GM21381 (cell line): ENCODE data around the gene NETO1.

Experiments used
- ATAC-seq: cut with Tn5 transposase; IDR thresholded peaks from one replicate; pipeline ENCODE4 v1.9.1; 2021; ENCODE audit warnings: mild to moderate bottlenecking, moderate library complexity; ENCODE audit not compliant: unreplicated experiment

Gene NETO1, protein sequence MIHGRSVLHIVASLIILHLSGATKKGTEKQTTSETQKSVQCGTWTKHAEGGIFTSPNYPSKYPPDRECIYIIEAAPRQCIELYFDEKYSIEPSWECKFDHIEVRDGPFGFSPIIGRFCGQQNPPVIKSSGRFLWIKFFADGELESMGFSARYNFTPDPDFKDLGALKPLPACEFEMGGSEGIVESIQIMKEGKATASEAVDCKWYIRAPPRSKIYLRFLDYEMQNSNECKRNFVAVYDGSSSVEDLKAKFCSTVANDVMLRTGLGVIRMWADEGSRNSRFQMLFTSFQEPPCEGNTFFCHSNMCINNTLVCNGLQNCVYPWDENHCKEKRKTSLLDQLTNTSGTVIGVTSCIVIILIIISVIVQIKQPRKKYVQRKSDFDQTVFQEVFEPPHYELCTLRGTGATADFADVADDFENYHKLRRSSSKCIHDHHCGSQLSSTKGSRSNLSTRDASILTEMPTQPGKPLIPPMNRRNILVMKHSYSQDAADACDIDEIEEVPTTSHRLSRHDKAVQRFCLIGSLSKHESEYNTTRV

DNA sequence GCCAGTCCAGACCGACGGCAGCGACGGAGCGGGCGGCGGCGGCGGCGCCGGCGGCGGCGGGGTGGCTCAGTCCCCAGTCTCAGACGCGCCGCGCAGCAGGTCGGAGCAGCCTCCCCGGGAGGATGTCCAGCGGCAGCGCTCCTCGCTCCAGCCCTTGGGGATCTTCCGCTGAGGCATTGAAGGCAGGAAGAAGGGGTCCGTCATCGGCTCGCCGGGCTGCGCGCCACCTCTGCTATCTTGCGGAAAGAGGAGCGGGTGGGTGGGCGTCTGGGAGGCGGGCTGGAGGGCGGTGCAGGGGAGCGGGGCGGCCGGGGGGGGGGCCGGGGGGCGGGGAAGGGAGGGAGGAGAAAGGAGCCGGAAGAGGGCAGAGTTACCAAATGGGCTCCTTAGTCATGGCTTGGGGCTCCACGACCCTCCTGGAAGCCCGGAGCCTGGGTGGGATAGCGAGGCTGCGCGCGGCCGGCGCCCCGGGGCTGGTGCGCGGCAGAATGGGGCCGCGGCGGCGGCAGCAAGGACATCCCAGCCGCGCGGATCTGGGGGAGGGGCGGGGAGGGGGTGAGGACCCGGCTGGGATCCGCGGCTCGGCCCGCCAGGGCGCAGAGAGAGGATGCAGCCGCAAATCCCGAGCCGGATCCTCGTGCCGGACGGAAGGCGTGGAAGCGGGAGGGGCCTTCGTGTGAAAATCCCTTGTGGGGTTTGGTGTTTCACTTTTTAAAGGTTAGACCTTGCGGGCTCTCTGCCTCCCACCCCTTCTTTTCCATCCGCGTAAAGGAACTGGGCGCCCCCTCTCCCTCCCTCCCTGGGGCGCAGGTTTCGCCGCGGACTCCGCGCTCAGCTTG is at the start of gene NETO1:
TSS of gene NETO1 (minus strand) at position 242 of the 839 bp plus-strand sequence. CDS start 696 bp downstream, outside the sequence.
- peak; percentile 31 for ATAC-seq

DNA sequence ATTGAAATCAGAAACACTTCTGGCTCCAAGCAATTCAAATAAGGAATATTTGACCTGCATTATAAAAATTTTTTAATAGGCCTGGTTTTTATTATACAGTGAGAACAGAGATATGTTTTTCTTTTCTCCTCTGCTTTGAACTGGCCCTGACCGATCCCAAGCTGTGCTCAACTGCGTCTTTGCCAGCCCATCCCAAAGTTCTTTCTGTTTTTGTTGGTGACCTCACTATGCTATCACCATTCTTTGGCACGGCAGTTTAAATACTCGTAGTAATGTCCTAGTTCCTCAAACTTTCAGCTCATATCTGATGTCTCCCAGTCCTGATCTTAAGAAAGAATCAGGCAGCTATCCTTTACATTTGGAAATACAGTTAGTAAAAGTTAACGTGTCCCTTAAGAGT is 42.3 kb upstream of the NETO1 start:
- no peak for ATAC-seq

DNA sequence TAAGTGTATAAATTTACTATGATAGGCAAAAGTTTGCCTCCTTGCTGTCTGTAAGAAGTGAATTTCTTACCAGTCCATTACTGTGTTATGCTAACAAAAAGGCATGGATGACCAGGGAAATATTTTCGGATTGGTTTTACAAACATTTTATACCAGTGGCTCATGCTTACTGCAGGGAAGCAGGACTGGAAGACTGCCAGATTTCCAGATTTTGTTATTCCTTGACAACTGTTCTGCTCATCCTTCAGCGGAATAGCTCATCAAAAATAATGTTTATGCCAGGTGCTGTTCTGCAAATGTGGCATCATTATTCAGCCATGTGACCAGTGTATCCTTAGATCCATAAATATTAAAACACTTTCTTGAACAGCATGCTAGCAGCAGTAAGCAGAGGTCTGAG is 40.4 kb upstream of the NETO1 start:
- ATAC-seq = no peak

DNA sequence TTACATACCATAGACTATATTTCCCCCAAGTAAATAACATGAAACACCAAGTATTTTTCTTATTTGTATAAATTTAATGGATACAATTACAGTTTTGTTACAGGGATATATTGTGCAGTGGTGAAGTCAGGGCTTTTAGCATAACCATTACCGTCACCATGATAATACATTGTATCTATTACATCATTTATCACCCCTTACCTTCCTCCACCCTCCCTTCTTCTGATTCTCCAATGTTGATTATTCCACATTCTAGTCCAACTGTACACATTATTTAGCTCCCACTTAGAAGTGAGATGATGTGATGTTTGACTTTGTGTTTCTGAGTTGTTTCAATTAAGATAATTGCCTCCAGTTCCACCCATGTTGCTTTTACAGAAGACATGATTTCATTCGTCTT is 35.2 kb upstream of the NETO1 start:
- ATAC-seq = no peak

- no peak for ATAC-seq
Observed at GRCh38 chr18:72899338-72899737, 31.6 kb upstream of the NETO1 start.

- ATAC-seq = no peak
Observed at GRCh38 chr18:72898870-72899269, 31.1 kb upstream of the NETO1 start.

- no peak for ATAC-seq
Observed at GRCh38 chr18:72895548-72895947, 27.8 kb upstream of the NETO1 start.

DNA sequence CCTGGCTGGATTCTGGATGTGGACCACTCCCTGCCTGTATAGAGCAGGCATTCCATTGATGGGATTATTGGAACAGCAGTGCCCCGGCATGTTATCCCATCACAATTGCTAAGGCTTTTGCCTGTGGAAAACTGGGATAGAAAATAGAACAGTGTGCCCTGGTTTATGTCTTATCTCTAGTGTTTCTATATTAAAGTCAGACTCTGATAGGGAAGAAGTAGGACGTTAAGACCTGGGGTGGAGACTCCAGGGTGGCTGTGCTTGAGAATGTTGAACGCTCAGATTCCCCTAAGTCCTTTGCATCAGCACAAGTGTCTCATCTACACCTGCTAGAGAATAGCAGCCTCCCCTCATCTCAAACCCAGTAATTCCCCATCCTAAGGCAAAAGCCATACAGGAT is 10.8 kb upstream of the NETO1 start:
- no peak for ATAC-seq

DNA sequence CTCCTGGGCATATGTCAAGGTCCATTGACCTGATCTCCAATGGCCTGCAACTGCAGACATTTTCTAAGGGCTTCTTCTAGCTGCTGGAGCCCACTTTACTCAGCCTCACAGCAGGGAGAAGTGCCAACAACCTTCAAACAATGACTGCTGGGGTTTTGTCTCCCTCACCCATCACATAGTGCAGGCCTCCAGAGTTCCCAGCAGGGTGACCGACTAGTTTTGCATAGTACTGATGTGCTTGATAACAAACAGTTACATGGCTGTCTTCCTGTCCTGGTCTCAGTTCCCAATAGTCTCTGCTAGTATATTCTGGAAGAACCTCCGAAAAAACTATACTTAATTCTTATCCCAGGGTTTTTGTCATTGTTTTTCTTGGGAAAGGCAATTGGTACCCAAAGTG is 10.4 kb upstream of the NETO1 start:
- ATAC-seq = no peak

GRCh38 chr18:72871091-72871490 is 3.3 kb upstream of the NETO1 start:
- ATAC-seq = no peak

DNA sequence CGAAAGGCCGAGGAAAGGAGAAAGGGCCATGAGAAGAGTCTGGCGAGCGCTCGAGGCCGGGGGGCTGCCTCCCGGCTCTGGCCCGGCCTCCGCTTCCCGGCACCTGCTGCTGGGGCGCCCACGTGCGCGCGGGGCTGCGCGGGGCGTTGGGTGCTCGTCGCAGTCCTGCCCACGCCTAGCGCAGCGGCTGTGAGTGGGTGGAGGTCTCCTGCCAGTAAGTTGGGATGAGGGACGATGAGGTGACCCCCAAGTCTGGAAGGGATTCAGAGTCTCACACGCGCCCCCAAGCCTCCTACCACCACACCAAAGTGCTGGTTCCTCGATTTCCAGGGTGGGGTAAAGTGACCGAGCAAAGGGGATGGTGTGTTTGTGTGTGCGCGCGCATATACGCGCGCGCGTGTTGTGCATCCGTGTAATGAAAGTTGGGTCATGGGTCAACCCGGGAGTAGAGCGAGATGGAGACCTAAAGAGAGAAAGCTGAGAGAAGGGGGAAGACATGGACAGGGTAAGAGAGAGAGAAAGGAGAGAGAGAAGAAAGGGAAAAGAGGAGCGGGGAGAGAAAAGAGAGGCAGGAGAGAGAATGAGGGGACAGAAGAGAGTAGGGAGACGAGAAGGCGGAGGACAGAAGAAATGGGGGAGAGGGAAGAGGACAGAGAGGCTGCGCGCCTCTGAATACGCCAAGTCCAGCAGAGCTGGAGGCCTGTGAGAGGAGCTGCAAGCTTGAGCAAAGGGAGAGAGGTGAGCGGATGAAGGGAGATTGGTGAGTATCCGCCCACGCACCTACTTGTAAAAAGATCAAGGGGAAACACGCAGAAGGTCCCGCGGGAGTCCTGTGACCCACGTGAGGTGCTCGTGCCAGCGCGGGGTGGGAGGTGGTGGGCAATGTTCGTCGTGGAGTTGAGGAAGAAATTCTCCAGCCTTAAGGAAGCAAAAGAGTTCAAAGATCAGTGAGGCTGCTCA is 1.7 kb upstream of the NETO1 start:
- ATAC-seq = peak; percentile 32

- ATAC-seq = no peak
Observed at GRCh38 chr18:72868585-72869225, 918 bp upstream of the NETO1 start.

DNA sequence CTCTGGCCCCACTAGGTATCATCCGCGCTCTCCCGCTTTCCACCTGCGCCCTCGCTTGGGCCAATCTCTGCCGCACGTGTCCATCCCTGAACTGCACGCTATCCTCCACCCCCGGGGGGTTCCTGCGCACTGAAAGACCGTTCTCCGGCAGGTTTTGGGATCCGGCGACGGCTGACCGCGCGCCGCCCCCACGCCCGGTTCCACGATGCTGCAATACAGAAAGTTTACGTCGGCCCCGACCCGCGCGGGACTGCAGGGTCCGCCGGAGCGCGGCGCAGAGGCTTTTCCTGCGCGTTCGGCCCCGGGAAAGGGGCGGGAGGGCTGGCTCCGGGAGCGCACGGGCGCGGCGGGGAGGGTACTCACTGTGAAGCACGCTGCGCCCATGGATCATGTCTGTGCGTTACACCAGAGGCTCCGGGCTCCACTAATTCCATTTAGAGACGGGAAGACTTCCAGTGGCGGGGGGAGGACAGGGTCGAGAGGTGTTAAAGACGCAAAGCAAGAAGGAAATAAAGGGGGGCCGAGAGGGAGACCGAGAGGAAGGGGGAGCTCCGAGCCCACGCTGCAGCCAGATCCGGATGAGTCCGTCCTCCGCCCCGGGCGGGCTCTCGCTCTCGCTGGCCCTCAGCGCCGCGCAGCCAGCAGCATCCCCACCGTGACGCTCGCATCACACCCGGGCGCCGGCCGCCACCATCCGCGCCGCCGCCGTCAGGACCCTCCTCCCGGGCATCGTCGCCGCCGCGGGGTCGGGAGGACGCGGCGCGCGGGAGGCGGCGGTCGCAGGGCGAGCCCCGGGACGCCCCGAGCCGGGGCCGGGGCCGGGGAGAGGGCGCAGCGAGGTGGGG is 664 bp downstream of the NETO1 start:
- peak; percentile 29 for ATAC-seq

- ATAC-seq = no peak
Observed at GRCh38 chr18:72866442-72866900, 1.3 kb downstream of the NETO1 start.

DNA sequence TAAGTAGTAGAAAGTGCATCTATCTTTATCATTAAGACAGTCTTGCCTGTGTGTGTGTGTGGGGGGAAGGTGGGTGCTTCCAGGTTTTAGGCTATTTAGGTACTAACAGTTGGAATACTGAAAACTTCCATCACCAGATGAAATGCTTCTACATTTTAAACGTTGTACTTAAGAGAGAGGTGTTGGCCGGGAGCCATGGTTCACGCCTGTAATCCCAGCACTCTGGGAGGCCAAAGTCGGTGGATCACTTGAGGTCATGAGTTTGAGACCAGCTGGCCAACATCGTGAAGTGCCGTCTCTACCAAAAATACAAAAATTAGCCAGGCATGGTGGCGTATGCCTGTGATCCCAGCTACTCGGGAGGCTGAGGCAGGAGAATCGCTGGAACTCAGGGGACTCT is 4.0 kb downstream of the NETO1 start:
- ATAC-seq = no peak

- no peak for ATAC-seq
Observed at GRCh38 chr18:72859088-72859487, 8.7 kb downstream of the NETO1 start.

GRCh38 chr18:72849671-72850070 is 18.1 kb downstream of the NETO1 start:
- no peak for ATAC-seq

DNA sequence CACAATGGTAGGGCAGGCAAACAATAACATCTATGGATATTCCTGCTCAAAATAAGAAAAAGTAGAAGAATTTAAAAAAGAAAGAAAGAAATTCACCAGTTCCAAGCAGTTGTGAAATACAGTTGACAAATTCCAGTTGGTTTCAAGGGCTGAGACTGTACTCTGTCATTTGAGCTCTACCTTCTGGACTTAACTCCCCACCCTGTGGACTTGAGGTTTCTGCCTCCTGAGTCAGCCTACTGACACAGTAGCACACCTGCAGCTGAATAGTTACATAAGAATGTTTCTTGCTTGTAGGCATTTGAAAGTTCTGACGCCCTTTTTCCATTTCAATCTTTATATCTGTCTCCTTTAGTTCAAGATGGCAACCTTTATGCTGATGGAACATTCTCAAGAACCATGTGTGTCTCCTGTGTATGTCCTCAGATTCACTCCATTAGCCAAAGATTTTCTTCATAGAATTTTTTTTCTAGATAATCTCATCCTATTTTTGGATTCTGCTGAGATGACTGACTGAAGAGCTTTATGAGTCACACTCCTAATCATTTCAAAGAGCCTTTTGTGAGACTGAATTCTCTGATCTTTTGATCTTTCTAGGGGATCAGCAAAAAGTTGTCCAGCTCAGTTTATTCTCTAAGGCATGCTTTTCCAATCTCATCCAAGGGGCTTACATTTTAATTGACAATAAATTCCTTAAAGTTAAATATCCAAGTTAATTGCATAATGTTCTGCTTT is 19.1 kb downstream of the NETO1 start:
- no peak for ATAC-seq
